HG03521 (cell line): ENCODE data around the gene CACNB2.

Source experiments
- ATAC-seq: cut with Tn5 transposase; IDR thresholded peaks from one replicate; pipeline ENCODE4 v1.9.1; 2021; ENCODE audit warnings: mild to moderate bottlenecking, moderate library complexity; ENCODE audit not compliant: unreplicated experiment

CACNB2 gene

DNA sequence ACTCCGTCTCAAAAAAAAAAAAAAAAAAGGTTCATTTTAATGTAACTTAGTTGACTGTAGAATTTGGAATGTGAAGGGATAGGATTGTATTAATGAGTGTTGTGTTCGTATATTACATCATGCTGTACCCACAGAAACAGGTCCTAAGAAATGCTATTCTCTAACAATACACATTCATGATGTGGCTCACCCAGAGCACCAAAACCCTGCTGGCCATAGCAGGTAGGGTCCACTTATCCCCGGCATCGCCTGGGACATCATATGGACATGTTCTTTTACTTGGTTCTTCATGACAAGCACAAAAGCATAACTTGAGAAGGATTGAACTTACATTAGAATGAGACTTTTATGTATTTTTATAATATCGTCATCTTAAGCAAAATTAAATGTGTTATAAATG, 241.5 kb downstream of the CACNB2 start:
- ATAC-seq = no peak

DNA sequence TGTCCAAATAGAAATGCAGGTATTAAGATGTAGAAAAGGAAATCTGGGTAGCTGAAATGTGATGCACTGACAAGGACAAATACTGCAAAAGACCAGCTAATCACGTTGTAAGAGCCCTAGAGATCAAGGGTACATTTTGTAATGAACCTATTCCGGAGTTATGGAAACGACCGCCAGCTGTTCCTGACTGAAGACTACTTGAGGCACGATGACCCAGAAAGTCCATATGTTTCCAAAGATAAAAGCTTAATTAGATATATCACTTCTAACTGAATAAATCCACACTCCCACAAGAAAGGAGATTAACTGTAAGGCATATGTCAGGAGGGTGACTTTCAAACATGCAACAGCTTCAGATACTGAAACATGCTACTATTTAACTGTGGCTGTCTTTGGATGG, 257.7 kb downstream of the CACNB2 start:
- ATAC-seq = no peak

DNA sequence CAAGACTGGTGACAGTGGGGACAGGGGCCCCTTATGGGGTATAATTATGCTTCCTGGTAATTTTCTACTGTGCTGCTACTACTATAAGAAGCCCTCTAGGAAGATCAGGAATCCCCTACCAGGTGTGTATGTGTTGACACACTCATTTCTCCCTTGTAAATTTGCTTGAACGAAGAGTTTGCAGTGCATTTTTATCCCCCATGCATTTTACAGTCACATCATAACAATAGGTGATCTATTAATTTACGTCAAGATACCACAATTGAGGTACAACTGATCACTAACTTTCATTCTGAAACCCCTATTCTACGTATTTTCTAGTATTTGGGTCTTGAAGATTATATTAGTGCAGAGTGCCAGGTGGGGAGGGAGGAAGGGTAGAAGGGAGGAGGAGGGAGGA, 258.9 kb downstream of the CACNB2 start:
- peak; percentile 38 for ATAC-seq

DNA sequence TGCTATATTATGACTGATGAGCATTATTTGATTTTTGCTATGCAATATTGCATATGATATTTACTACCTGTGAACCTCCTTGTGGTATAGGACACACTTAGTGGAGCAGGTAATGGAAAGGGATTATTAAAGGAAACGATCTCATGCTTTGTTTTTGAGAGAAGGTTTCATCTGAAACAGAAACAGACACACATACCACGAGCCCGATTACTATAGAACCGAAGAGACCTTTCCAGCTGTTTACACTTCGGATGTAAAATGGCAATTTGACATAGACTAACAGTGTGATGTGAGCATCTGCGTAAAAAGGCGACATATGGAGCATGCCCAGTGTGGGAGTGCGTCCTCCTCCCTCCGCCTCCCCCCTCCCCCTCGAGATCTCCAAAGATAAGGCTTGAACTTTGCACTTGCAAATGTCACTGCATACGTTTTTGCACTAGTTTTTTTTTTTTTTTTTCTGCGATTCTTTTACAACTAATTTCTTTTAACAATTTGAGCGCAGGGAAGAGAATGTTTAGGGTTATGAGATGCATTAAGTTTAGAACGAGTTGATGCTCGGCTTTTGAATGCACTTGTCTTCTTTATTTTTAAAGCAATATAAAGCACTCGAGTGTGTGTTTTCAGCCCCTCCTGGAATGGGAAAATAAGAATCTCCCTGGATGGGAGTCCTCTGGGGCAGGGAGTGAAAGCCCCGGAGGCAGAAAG, 260.1 kb downstream of the CACNB2 start:
- ATAC-seq = peak; percentile 71

DNA sequence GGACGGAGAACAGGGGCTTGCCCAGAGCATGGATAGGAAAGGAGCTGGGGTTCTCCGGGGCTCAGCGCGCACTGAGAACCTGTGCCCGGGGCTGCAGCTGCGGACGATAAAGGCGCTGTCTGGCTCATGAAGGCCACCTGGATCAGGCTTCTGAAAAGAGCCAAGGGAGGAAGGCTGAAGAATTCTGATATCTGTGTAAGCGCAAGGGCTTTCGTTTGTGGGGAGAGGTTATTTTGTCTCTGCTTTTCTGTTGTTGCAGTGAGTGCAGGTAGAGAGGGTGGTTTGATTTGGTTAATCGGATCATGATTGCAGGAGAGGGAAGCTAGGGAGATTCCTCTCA, 260.7 kb downstream of the CACNB2 start:
- no peak for ATAC-seq

DNA sequence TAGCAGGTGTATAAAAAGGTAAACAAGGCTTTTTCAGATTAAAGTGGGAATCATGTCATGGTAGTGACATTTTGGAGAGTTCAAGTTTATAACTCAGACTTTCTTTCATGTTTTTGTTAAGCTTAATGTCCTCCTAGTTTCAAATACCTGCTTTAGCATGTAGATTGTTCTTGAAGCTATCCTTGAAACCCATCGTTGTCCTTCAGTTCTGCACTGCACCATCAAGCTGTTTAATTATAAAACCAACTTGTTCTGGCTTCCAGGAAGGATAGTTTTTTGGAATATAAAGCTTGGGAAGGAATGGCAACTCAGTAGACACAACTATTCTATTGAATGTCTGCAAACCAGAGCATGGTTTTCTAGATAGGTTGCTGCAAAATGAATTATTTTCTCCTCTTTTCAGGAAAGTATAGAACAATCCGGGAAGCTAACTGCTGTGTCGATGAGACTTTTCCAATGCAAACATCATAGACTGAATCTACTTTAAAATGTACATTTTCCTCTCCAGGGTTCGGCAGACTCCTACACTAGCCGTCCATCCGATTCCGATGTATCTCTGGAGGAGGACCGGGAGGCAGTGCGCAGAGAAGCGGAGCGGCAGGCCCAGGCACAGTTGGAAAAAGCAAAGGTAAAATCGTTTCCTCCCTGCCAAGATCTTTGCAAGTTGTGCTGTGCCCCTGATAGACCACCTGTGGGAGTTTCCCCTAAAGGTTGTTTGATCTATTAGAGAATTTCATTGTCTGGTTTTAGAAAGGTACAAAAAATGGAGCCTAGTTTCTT, 261.4 kb downstream of the CACNB2 start:
- no peak for ATAC-seq

DNA sequence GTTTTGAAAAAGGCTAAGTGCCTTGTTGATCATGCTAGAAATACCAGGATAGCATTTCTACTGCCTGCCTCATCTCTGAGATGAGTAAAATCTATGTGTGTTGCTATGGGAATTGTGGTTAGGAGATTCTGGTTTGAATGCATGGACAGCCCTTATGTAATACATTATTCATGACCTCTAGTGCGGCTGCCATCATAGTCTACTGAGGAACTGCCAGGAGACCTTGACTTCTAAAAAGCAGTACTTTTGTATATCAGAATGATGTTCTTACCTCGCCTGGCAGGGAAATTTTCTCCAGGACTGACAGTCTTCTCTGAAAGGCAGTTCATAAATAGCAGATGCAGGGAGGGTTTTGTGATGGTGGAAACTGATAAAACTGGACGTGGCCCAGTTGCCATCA, 262.6 kb downstream of the CACNB2 start:
- no peak for ATAC-seq

DNA sequence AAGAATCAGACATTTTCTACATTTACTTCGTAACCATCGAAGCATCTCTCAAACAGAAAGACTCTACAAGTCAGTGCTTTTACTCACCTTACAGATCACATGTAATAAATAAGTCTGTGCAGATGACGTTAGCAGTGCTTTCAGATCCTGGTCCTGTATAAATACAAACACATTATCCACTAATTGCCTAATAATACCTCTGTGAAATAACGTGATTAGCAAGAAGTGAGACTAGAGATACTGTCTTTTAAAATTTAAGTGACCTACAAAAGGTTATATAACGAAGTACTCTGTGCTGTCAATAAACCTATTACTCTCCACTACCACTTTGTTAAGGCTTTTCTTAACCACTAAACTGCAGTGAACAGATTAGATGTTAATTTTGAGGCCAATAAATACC, 264.3 kb downstream of the CACNB2 start:
- ATAC-seq = no peak

DNA sequence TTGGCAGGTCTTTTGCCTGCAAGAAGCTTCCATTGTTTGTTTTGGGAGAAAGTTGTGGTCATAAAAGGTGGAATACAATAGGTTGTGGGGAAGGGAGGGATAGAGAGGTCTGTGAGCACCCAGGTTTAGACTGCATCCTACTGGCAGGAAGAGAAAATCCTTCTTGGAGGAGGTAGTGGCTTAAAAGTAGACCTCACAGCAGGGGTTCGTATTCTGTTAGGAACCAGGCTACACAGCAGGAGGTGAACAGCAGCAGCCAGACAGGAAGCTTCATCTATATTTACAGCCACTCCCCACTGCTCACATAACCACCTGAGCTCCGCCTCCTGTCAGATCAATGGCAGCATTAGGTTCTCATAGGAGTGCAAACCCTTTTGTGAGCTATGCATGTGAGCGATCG, 265.9 kb downstream of the CACNB2 start:
- no peak for ATAC-seq

DNA sequence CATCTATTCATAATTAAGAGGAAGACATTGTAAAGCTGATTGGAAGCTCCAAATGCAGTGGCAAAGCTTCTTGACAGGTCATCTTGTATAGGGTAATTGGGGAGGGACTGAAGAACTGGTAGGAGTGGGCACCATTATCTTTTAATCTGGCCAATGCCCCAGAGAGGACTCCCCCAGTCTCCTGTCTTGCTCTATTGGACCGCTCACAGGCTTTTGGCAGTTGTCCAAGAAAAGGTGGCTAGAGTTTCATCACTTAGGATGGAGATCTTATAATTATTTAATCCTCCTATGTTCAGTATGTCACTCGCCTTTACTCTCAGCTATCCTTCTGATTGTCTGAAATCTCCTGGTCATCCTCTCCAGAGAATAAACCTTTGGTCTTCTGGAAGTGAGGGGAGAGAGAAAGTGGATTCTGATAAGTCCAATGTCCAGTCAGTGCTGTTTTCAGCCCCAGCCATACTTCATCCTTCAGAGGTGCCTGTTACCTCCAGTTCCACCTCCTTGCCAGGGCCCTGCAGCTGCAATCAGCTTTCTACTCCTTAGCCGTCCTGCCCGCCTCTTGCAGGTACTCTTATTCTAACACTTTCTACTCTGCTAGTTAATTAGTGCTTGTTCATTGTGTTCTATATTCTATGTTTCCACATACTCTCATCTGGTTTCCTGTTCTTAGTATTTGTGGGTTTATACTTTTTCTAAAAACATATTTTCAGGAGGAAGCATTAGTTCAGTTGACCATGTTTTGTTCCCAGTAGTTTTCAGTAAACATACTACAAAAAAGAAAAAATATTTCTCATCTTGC, 269.6 kb downstream of the CACNB2 start:
- ATAC-seq = no peak

DNA sequence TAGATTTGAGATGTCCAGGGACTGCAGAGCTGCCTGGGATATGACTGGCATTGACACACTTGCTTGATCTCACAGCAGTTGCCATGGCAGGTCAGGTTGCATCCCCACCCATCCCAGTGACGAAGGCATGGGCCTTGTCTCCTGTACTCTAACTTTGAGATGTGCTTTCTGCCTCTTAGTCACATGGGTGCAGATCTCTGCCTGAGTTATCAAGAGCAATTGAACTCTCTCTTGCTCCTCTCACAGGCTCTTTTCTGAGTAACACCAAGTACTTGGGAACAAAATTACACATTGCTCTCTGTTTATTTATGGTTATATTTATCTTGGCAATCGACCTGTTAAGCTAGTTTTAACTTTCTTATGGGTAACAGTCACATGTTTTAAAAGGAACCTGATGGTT, 273.8 kb downstream of the CACNB2 start:
- ATAC-seq = no peak

DNA sequence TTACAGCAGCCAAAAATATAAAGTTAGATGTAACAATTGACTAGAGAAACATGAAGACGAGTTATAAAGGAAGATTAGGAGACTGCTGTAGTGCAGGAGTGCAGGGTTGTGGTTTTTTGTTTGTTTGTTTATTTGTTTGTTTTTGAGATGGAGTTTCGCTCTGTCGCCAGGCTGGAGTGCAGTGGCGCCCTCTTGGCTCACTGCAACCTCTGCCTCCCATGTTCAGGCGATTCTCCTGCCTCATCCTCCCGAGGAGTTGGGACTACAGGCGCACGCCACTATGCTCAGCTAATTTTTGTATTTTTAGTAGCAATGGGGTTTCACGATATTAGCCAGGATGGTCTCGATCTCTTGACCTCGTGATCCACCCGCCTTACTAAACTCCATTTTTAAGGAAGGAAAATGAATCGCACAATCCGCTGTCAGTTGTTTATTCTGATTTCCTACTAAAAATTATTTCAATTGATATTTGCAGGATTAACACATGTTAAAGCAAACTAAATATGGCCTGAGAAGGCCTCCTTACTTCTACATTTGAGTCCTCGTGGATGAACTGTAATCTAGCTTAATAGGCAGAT, 277.8 kb downstream of the CACNB2 start:
- ATAC-seq = no peak

DNA sequence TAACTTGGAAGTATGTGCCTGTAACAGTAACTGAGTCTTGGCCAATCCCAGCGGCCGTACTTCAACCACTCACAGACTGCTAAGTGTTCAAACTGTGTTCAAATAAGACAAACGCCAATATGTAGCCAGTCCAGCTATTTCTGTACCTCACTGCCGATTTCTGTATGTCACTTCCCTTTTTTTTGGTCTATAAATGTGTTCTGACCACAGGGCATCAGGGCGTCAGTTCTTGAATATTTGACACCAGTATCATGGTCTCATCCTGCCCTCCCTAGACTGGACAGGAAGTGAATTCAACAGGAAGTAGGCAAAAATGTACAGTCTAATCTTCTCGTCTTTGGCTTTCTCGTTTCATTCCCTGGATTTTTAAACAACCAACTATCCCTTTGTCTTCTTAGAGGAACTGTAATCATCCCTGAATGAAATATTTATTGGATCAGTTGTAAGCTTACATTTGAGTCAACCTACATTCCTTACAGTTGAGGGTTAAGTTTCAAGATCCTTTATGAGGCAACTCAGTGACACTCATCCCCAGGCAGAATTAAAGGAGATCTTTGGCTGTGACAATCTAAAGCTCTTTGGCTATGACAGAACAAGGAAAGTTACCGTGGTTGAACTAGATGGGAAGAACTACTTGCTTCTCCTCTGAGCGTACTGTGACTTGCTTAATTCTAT, 278.5 kb downstream of the CACNB2 start:
- no peak for ATAC-seq

DNA sequence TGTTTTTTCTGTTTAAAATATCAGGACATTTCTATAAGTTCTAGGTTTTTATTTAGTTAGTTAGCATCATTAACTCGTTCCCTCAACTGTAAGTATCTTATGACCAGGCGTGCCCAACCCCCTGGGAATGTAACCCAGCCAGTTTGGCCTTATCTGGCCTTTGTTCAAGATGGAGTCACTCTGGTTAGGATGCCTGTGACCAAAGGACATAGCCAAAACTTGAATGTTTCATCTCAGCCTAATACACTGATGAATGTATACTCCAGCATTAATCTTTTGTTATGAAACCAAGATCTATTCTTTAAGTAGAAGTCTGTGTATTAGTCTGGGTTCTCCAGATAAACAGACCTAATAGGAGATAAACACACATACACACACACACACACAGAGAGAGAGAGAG, 279.7 kb downstream of the CACNB2 start:
- ATAC-seq = no peak

DNA sequence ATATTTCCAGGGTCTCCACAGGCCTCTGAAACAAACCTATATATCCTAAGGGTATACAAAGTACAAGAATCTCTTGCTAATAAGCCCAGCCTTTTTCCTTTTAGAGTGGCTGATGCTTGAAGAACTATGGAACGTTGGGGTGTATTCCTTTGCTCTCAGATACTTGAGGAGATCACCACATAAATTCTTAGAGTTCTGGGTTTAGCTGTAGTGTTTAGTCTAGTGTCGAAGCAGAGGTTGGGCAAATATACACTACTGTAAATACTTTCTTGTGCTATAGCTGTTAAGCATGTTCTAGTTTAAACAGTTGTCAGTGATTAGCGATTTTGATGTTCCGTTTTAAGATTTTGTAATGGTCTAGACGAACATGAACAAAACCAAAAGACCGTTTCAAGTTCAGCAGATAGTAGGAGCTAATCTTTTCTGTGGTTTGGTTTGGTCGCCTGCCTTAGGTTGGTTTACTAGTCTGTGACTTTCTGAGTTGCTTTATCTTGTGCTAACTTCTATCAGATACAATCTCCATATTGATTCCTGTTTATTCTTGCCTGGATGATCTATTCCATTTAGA, 281.6 kb downstream of the CACNB2 start:
- no peak for ATAC-seq

DNA sequence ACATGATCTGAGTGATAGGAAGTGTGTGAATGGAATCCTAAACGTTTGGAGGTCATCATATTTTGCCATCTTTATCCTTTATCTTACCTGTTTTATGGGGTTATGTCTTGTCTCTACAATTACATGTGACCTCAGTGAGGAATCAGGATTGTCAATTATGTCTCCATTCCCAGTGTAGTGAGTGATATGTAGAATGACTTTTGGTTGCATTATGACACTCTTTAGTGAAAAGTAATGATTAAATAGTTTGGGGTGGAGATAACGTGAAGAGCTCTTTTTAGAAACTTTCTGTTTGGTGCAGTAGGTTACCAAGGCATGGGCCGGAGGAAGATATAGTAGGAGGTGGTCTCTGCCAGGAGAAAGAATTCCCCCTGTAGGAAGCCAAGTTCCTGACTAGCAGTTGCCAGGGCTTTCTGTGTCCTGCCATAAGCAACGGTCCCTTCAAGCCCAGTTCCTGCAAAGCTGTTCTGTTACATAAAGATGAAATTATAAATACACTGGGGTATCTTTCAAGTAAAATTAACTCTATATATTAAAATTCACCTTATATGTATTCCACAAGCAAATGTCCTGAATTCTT, 282.9 kb downstream of the CACNB2 start:
- ATAC-seq = no peak

DNA sequence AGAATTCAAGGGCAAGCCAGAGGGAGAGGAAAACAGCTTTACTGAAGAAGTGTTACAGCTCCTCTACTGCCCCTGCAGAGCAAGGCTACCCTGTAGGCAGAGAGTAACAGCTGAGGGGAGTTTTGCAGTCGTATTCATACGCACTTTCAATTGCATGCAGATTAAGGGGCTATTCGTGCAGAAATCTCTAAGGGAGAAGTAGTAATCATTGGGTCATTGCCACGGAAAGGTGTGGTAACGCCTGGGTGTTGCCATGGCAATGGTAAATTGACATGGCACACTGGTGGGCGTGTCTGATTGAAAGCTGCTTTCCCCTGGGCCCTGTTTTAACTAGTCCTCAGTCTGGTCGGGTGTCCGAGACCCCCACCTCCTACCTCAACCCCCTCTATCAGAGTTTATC, 284.0 kb downstream of the CACNB2 start:
- no peak for ATAC-seq

DNA sequence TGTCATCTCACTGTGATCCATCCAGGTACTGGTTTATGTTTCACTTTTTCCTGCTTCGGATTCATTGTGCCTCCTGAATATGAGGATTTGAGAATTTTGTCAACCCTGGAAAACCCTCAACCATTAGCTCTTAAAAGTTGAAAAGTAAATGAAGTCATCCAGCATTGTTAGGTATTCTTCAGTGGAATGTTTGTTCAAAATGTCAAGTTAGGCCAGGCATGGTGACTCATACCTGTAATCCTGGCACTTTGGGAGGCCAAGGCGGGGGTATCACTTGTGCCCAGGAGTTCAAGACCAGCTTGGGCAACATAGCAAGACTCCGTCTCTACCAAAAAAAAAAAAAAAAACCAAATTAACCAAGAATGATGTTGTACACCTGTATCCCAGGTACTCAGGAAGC, 289.1 kb downstream of the CACNB2 start:
- ATAC-seq = no peak

DNA sequence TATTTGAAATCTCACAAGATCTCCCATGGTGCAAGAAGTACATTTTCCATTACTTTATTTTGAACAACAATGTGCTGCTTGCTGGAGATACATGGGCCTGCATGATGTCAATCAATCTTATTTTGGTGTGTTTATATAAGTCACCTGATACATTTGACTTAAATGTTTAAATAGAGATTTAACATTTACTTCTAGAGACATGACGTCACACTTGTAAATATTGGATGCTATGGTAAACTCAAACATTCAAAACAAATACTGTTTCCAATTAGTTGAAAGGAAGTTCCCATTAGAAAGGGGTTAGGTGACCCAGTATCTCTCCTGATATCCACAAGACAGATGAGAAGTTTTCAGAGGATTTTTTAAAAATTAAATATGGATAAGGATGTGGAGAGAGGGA, 296.7 kb downstream of the CACNB2 start:
- no peak for ATAC-seq

DNA sequence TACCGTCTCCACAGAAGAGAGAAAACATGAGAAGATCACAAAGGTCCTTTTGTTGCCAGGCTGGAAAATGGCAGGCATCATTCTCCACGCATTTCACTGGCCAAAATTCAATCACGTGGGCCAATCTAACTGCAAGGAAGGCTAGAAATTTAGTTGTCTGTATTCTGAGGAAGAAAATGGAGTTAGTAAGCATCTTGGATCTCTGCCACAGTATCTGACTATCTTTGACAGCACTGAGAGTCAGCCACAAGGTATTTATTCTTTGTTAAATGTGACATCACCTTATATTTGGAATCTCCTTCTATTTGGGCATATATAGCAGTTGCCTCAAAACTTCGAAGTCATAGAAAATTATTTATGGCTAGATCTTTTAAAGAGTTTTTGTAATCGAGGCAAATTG, 297.3 kb downstream of the CACNB2 start:
- no peak for ATAC-seq
